ENCODE measurements around the gene ERCC6L2.

ERCC6L2 gene

GRCh38 chr9:95924987-95925386 is 49.5 kb downstream of the ERCC6L2 start:
- DNase-seq, result no peak

DNA sequence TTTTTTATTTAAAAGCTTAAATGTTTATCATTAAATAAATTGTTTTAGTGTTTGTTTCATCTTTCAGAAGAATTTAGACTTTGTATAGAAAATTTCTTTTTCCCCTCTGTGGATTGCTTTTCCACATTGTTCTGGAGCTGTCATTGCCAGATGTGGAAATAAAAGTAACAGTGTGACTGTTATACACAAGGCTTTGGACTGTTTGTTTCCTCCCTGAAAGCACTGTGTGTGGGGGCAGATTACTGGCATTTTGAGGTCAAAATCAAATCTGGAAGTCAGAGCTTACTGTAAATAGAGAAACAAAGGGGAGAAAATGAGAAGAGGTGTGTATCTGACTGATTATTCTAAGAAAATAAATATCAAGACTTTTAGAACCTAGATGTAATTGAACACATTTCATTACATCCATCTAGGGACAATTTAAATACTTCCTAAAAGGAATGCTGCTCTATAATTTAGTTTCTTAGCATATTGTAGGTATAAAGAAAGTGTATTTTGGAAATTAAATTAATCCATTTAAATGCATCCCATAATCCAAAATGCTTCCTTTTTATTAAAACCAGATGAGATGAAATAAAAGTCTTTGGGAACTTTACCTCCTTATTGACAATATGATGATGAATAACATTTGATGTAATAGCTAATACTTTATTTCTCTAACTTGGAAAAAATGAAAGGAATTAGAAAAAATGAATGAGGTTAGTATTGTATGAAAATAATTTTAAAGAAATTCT is 51.9 kb downstream of the ERCC6L2 start:
- no peak for DNase-seq

- DNase-seq, result no peak
Observed at GRCh38 chr9:95930277-95930676, 54.8 kb downstream of the ERCC6L2 start.

DNA sequence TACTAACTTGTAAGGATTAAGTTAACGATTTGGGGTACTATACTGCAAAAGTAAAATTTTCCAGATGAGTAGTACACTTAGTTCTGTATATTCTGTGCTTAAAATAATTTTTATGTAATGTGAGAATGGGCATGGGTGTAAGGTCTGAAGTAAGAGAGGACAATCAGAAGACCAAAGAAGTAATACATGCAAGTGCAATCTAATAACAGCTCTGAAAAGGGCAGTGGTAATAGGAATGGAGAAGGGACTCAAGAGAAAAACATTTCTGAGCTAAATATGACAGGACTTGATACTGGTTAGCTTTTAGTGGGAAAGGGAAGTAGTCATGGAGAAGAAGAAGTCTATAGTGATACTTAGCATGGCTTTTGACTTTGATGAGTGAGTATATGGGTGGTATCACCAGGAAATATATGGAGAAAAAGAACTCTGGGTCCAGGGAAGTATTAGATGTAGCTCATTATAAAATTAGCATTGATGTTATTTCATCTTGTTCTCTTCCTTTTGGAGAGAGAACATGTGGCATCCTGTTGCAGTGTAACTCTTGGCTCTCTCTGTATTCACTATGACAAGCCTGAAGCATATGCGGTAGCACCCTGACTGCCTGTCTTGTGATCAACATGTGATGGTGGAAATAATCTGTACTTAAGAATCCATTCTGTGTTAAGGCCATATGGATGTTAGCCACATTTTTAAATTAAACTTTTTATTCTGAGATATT is 60.5 kb downstream of the ERCC6L2 start:
- DNase-seq, result no peak

DNA sequence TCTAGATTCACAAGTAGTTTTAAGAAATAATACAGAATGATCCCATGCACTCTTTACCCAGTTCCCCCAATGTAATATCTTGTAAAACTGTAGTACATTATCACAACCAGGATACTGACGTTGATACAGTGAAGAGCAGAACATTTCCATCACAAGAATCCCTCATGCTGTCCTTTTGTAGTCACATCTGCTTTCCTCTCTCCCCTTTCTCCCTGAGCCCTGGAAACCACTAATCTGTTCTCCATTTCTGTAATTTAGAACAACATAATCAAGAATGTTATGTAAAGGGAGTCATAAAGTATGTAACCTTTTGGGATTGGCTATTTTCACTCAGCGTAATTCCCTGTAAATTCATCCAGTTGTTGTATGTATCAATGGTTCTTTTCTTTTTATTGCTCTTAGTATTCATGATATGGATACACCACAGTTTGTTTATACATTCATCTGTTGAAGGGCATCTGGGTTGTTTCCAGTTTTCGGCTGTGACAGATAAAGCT is 61.1 kb downstream of the ERCC6L2 start:
- no peak for DNase-seq

GRCh38 chr9:95937131-95937530 is 61.6 kb downstream of the ERCC6L2 start:
- no peak for DNase-seq

DNA sequence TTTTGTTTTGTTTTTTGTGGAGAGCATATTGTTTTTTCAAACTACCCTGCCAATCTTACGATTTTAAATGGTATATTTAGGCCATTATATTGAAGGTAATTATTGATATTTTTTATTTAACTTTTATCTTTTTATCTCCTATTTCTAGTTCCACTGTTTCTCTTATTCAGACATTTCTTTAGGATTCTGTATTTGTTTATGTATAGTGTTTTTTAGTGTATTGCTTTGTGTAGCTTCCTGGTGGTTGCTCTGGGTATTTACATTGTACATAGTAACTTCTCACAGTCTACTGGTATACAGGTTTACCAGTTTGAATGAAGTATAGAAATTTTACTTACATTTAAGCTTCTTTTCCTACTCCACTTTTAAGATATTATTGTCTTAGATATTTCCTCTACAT is 63.2 kb downstream of the ERCC6L2 start:
- no peak for DNase-seq

DNA sequence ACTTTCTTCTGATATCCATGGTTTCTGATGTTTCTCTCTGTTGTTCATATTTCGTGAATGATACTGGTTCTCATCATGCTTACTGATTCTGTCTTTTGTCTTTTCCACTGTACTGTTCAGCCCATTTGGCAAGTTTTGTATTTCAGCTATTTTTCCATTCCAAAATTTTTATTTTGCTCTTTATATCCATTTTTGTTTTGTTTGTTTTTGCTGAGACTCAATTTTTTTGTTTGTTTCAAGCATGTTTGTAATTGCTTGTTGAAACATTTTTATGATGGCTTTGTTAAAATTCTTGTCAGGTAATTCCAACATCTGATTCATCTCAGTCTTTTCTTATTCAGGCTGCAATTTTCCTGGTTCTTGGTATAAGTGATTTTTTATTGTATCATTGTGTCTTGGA is 64.0 kb downstream of the ERCC6L2 start:
- no peak for DNase-seq

DNA sequence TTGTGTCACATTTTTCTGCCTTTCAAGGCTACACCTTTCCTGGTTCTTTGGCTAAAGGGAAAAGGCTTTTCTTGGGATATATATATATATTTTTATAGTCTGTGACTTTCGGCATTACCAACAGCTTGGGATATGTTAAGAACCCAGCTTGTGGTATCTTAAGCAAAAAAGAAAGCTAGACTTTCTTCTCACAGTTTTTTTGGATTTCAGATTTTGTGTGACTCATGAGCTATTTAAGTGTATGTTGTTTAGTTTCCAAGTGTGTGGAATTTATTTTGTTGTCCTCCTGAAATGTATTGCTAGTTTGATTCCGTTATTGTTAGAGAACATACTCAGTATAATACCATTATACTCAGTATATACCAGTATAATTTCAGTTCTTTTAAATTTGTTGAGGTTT is 64.8 kb downstream of the ERCC6L2 start:
- no peak for DNase-seq

- DNase-seq, result no peak
Observed at GRCh38 chr9:95942016-95942415, 66.5 kb downstream of the ERCC6L2 start.

DNA sequence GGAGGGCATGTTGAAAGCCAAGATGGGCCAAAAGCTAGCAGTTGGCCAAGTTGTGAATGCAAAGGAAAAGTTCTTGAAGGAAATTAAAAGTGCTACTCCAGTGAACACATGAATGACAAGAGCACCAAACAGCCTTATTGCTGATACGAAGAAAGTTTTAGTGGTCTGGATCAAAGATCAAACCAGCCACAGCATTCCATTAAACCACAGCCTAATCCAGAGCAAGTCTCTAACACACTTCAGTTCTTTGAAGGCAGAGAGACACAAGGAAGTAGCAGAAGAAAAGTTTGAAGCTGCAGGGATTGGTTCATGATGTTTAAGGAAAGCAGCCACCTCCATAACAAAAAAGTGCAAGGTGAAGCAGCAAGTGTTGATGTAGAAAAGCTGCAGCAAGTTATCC is 71.6 kb downstream of the ERCC6L2 start:
- DNase-seq, result no peak

GRCh38 chr9:95952471-95952870 is 77.0 kb downstream of the ERCC6L2 start:
- DNase-seq, result no peak

- DNase-seq, result no peak
Observed at GRCh38 chr9:95953986-95954385, 78.5 kb downstream of the ERCC6L2 start.

DNA sequence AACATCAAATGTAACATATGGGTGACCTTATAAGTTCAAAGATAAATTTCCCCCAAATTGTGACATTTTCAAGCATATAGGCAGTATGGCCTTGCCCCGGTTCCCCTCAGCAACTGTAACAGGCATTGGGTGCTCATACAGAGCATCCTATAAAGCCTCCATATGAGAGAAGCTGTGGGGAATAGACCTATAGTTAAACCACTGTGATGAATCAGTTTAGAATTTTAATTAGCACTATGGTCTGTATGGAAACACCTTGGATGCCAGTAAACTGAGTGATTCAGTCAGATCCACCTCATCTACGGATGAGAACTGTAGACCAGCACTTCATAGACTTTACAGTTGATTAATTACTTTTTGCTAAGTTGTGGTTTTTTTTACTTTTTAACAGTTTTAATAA is 79.4 kb downstream of the ERCC6L2 start:
- no peak for DNase-seq

- DNase-seq, result no peak
Observed at GRCh38 chr9:95962936-95963335, 87.4 kb downstream of the ERCC6L2 start.

DNA sequence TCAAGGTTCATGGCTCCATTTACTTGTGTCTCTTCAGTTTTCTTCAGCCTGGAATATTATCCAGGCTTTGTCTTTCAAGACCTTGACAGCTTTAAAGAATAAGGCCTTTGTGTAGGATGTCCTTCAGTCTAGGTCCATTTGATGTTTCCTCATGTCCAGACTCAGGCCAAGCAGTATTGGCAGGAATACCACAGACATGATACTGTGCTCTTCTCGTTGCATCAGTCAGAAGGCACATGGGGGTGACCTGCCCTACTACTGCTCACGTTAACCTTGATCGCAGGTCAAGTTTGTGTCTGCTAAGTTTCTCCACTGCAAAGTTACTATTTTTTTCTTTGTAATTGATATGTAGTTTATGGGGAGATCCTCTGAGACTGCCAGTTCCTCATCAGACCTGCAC is 88.2 kb downstream of the ERCC6L2 start:
- DNase-seq, result no peak

DNA sequence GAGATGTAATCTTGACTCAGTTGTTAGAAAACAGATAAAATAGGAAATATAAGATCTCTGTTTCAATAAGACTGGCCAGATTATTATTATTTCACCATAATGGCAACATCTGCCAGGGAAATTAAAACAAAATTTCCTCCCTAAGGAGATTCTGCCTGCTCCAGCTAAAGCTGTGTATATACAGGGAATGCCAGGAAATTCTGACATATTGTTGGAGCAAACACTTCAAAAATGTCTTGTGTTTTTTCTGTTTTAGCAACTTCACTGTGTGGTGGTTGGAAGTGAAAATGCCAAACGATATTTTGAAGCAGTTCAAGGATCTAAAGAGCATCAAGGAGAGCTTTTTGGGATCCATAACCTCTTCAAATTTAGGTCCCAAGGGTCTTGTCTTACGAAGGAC is 90.8 kb downstream of the ERCC6L2 start:
- no peak for DNase-seq

DNA sequence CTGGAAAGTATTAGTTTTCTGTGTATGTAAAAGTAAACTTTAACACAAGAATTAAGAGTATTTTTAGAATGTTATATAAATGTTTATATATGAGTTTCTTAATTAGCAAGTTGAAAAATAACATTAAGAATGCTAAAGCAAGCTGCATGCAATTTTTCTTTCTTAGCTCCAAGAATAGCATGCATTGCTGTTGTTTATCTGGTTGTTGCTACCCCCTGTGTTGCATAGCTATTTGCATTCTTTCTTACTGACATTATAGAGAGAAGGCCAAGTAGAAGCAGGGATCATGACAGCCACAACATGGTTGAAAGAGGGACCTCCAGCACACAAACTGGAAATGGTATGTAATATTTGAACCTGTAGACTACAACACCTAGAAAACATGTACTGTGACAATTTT is 94.8 kb downstream of the ERCC6L2 start:
- DNase-seq, result no peak

GRCh38 chr9:95971815-95972214 is 96.3 kb downstream of the ERCC6L2 start:
- DNase-seq, result no peak

- no peak for DNase-seq
Observed at GRCh38 chr9:95974389-95974788, 98.9 kb downstream of the ERCC6L2 start.

DNA sequence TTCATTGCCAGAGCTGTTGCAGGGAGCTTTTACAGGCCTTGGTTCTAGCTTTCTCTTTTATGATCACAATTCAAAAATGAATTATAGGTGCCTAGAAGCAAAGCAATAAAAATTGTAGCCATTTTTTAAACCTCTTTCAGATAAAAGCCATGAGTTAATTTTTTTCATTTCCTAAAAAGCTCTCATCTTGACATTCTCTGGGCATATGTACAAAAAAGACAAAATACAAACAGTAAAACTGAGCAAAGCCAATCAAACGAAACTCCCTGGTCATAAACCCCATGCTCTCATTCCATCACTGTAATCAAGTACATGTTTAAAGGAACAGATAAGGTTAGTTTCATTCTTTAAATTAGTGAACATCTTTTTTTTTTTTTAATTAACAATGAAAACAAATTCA is 101.9 kb downstream of the ERCC6L2 start:
- no peak for DNase-seq

GRCh38 chr9:95978106-95978505 is 102.6 kb downstream of the ERCC6L2 start:
- no peak for DNase-seq

GRCh38 chr9:95979446-95979845 is 104.0 kb downstream of the ERCC6L2 start:
- no peak for DNase-seq

- no peak for DNase-seq
Observed at GRCh38 chr9:95980262-95981125, 105.0 kb downstream of the ERCC6L2 start.
